ENCODE data around the gene CCDC50.

The CCDC50 gene

GRCh38 chr3:191292243-191293015, 36.8 kb upstream of the CCDC50 start:
- no peak for TF ChIP-seq CTCF (IDR thresholded peaks at IDR 0.05; ENCODE audit: low read depth, low read length, missing control alignments)
- H3K4me3 ChIP-seq (replicated peaks; ENCODE audit: low read depth, low read length), result no peak overlapping the region
- no peak for DNase-seq (ENCODE audit: extremely low read depth, low read depth)

- no peak overlapping the region for H3K4me3 ChIP-seq (replicated peaks; ENCODE audit: low read depth, low read length)
- TF ChIP-seq CTCF (IDR thresholded peaks at IDR 0.05; ENCODE audit: low read depth, low read length, missing control alignments), result no peak
- no peak for DNase-seq (ENCODE audit: extremely low read depth, low read depth)
Observed at GRCh38 chr3:191294291-191294690, 34.9 kb upstream of the CCDC50 start.

GRCh38 chr3:191296041-191296541, 33.1 kb upstream of the CCDC50 start:
- no peak overlapping the region for H3K4me3 ChIP-seq (replicated peaks; ENCODE audit: low read depth, low read length)
- no peak for DNase-seq (ENCODE audit: extremely low read depth, low read depth)
- TF ChIP-seq CTCF (IDR thresholded peaks at IDR 0.05; ENCODE audit: low read depth, low read length, missing control alignments), result no peak

GRCh38 chr3:191298846-191299245, 30.3 kb upstream of the CCDC50 start:
- no peak for DNase-seq (ENCODE audit: extremely low read depth, low read depth)
- H3K4me3 ChIP-seq (replicated peaks; ENCODE audit: low read depth, low read length), result no peak overlapping the region
- TF ChIP-seq CTCF (IDR thresholded peaks at IDR 0.05; ENCODE audit: low read depth, low read length, missing control alignments), result no peak

GRCh38 chr3:191300422-191300821, 28.8 kb upstream of the CCDC50 start:
- DNase-seq (ENCODE audit: extremely low read depth, low read depth), result no peak
- no peak overlapping the region for H3K4me3 ChIP-seq (replicated peaks; ENCODE audit: low read depth, low read length)
- TF ChIP-seq CTCF (IDR thresholded peaks at IDR 0.05; ENCODE audit: low read depth, low read length, missing control alignments), result no peak

GRCh38 chr3:191301017-191301416, 28.2 kb upstream of the CCDC50 start:
- no peak for DNase-seq (ENCODE audit: extremely low read depth, low read depth)
- no peak for TF ChIP-seq CTCF (IDR thresholded peaks at IDR 0.05; ENCODE audit: low read depth, low read length, missing control alignments)
- no peak overlapping the region for H3K4me3 ChIP-seq (replicated peaks; ENCODE audit: low read depth, low read length)
